ENCODE measurements around the gene PPFIBP2.

- TF ChIP-seq CTCF (IDR thresholded peaks at IDR 0.05) (no peak), EP300 (IDR thresholded peaks at IDR 0.05) (no peak)
Observed at GRCh38 chr11:7637447-7638157, 123.8 kb downstream of the PPFIBP2 start.
